ENCODE measurements around the gene FAM181A.

DNA sequence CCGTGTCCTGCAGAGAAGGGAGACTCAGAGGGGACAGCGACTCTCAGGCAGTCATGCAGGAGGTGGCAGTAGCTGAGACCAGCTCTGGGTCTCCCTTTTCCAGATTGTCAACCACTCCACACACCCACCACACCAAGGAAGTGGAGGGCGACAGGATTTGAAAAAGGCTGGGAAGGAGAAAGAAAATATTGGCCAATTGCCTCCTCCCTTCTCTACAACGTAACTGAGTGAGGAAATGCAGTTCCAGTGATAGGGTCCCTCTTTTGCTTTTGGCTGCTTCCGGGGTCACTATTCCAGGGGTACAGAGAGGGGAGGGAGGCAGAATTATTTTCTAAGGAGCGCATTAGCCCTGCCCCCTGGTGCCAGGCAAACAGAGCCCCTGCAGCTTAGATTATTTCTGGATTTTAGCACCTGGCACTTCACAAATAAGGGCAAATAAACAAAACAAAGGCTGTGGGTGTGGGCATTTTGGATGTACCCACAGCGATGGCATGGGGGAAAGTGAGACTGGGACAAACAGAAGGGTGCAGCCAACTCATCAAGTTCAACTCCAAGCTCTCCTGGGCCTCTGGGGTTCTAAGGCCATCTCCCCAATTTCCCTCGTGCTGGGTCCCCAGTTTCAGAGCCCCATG is 28.8 kb downstream of the FAM181A start:
- TF ChIP-seq POLR2A (IDR thresholded peaks at IDR 0.05): no peak
- TF ChIP-seq, protein P1, sequence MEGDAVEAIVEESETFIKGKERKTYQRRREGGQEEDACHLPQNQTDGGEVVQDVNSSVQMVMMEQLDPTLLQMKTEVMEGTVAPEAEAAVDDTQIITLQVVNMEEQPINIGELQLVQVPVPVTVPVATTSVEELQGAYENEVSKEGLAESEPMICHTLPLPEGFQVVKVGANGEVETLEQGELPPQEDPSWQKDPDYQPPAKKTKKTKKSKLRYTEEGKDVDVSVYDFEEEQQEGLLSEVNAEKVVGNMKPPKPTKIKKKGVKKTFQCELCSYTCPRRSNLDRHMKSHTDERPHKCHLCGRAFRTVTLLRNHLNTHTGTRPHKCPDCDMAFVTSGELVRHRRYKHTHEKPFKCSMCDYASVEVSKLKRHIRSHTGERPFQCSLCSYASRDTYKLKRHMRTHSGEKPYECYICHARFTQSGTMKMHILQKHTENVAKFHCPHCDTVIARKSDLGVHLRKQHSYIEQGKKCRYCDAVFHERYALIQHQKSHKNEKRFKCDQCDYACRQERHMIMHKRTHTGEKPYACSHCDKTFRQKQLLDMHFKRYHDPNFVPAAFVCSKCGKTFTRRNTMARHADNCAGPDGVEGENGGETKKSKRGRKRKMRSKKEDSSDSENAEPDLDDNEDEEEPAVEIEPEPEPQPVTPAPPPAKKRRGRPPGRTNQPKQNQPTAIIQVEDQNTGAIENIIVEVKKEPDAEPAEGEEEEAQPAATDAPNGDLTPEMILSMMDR (IDR thresholded peaks at IDR 0.05): no peak

All from suprapubic skin (tissue), 3 donors.